ENCODE data around the gene C1GALT1. TPM values are rescaled to one million over a fixed set of nuclear protein-coding genes. Genes with fewer than 3 reads are reported as not detected.

The C1GALT1 gene
- total RNA-seq, 1 experiment from 2014 or later = 52.2 TPM

- ChIA-PET POLR2A (no interaction called here), CTCF (no interaction called here)
- no peaks in the 10 kb centered on the region for H3K9me3 ChIP-seq
- intact Hi-C loops (cut with micrococcal nuclease; ENCODE audit: unreplicated experiment) = no loop called here
- Mint-ChIP-seq H3K4me1 (ENCODE audit: low read depth, unreplicated experiment) (peaks cover 8% of the 10 kb centered on the region), H3K27ac (ENCODE audit: unreplicated experiment) (no peak overlapping the region), H3K9me3 (ENCODE audit: unreplicated experiment) (peaks cover 5% of the 10 kb centered on the region), H3K4me3 (ENCODE audit: unreplicated experiment) (no peak overlapping the region), H3K36me3 (ENCODE audit: insufficient read depth, unreplicated experiment) (no peaks in the 10 kb centered on the region), H3K27me3 (ENCODE audit: insufficient read depth, unreplicated experiment) (no peaks in the 10 kb centered on the region)
- BruUV-seq (replicated peaks) = no TSS peak
- H3K27me3 ChIP-seq (replicated peaks; ENCODE audit: control insufficient read depth, insufficient read depth, low read length) = no peaks in the 10 kb centered on the region
- peaks cover 1% of the 10 kb centered on the region; the same call in 1 of the 2 replicates for H3K36me3 ChIP-seq (ENCODE audit: control insufficient read depth, insufficient read depth, low read length)
- no peak for DNase-seq
- no peaks in the 10 kb centered on the region; the same call in 1 of the 2 replicates for H3K4me1 ChIP-seq
- no peak for TF ChIP-seq CTCF (IDR thresholded peaks at IDR 0.05; ENCODE audit: insufficient read depth in 1 of 2, low read depth in 1 of 2, low read length in 1 of 2, severe bottlenecking in 1 of 2, unreplicated experiment in 1 of 2)
- H3K4me3 ChIP-seq (ENCODE audit: low read depth, low read length) = no peak overlapping the region
Measured at GRCh38 chr7:7188091-7188490, 5.7 kb downstream of the C1GALT1 start.

DNA sequence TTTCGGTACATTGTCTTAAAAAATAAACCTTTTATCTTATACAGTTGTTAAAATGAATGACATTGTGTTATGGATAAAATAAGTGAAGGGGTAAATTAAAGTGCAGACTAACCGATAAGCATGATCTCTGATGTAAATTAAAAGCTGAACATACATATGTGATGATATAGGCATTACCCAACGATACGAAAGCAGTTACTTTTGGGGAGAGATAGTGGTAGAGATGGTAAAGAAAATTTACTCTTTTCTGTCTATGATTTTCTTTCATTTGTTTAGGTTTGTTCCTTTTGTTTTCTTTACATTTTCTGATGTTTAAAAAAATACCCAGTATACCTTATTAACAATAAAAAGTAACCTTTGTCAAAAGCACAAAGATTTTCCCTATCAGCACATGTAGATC is 6.4 kb downstream of the C1GALT1 start:
- ChIA-PET CTCF (no interaction called here), POLR2A (no interaction called here)
- no peak overlapping the region for H3K4me3 Mint-ChIP-seq (ENCODE audit: unreplicated experiment)
- no peaks in the 10 kb centered on the region for H3K36me3 Mint-ChIP-seq (ENCODE audit: insufficient read depth, unreplicated experiment)
- H3K27me3 Mint-ChIP-seq (ENCODE audit: insufficient read depth, unreplicated experiment) = no peaks in the 10 kb centered on the region
- TF ChIP-seq CTCF (IDR thresholded peaks at IDR 0.05; ENCODE audit: insufficient read depth in 1 of 2, low read depth in 1 of 2, low read length in 1 of 2, severe bottlenecking in 1 of 2, unreplicated experiment in 1 of 2) = no peak
- peaks cover 9% of the 10 kb centered on the region for H3K9me3 Mint-ChIP-seq (ENCODE audit: unreplicated experiment)
- DNase-seq = no peak
- BruUV-seq (replicated peaks) = no TSS peak
- no peak overlapping the region for H3K4me3 ChIP-seq (ENCODE audit: low read depth, low read length)
- H3K27ac Mint-ChIP-seq (ENCODE audit: unreplicated experiment) = no peak overlapping the region
- intact Hi-C loops (cut with micrococcal nuclease; ENCODE audit: unreplicated experiment) = no loop called here
- no peaks in the 10 kb centered on the region for H3K27me3 ChIP-seq (replicated peaks; ENCODE audit: control insufficient read depth, insufficient read depth, low read length)
- peaks cover 8% of the 10 kb centered on the region for H3K4me1 Mint-ChIP-seq (ENCODE audit: low read depth, unreplicated experiment)
- H3K9me3 ChIP-seq = no peaks in the 10 kb centered on the region
- H3K4me1 ChIP-seq = no peaks in the 10 kb centered on the region; the same call in 1 of the 2 replicates
- peaks cover 1% of the 10 kb centered on the region; the same call in 1 of the 2 replicates for H3K36me3 ChIP-seq (ENCODE audit: control insufficient read depth, insufficient read depth, low read length)

GRCh38 chr7:7190142-7190541 is 7.8 kb downstream of the C1GALT1 start:
- Mint-ChIP-seq H3K9me3 (ENCODE audit: unreplicated experiment) (peaks cover 9% of the 10 kb centered on the region), H3K4me3 (ENCODE audit: unreplicated experiment) (no peak overlapping the region), H3K4me1 (ENCODE audit: low read depth, unreplicated experiment) (peaks cover 6% of the 10 kb centered on the region), H3K27me3 (ENCODE audit: insufficient read depth, unreplicated experiment) (no peaks in the 10 kb centered on the region), H3K27ac (ENCODE audit: unreplicated experiment) (no peak overlapping the region), H3K36me3 (ENCODE audit: insufficient read depth, unreplicated experiment) (no peaks in the 10 kb centered on the region)
- no peak for DNase-seq
- Histone ChIP-seq H3K4me1 (no peaks in the 10 kb centered on the region; the same call in 1 of the 2 replicates), H3K36me3 (ENCODE audit: control insufficient read depth, insufficient read depth, low read length) (peaks cover 1% of the 10 kb centered on the region; the same call in 1 of the 2 replicates), H3K9me3 (no peaks in the 10 kb centered on the region), H3K4me3 (ENCODE audit: low read depth, low read length) (no peak overlapping the region), H3K27me3 (replicated peaks; ENCODE audit: control insufficient read depth, insufficient read depth, low read length) (no peaks in the 10 kb centered on the region)
- BruUV-seq (replicated peaks) = no TSS peak
- TF ChIP-seq CTCF (IDR thresholded peaks at IDR 0.05; ENCODE audit: insufficient read depth in 1 of 2, low read depth in 1 of 2, low read length in 1 of 2, severe bottlenecking in 1 of 2, unreplicated experiment in 1 of 2) = no peak
- ChIA-PET CTCF (no interaction called here), POLR2A (no interaction called here)
- intact Hi-C loops (cut with micrococcal nuclease; ENCODE audit: unreplicated experiment) = no loop called here

Measured in Caco-2 (cell line).